GM19324 (cell line): ENCODE results near the gene FXYD3.
"Not testable (repeated sequence)": the region's sequence is repeated elsewhere in the genome, so short reads cannot be mapped to it uniquely, and the experiment has no call there.

ENCODE experiments used
- ATAC-seq: cut with Tn5 transposase; IDR thresholded peaks from one replicate; pipeline ENCODE4 v1.9.1; 2021; ENCODE audit warnings: mild to moderate bottlenecking, moderate library complexity; ENCODE audit not compliant: unreplicated experiment, low FRiP score

The FXYD3 gene

DNA sequence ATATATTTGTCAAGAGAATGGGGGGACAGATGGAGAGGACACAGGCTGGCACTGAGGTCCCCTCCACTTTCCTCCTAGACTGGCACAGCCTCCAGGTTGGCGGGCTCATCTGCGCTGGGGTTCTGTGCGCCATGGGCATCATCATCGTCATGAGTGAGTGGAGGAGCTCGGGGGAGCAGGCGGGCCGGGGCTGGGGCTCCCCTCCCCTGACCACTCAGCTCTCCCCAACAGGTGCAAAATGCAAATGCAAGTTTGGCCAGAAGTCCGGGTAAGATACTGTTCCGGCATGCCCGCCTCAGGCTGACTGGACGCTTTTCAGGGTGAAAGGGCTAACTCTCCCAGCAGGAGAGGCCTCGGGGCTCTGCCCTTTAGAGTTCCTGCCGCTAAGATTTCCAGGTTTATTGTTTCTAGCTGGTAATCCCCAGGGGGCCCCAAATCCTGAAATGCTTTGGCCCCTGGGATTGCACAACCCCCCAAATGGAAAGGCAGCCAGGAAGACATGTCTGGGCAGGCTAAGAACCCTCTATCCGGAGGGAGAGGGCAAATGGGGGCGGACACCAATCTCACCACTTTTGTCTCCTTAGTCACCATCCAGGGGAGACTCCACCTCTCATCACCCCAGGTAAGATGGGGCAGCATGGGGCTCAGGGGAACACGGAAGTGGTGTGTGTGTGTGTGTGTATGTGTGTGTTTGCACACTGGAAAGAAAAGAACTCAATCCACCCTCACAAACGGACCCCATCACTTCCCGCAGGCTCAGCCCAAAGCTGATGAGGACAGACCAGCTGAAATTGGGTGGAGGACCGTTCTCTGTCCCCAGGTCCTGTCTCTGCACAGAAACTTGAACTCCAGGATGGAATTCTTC, 7.3 kb downstream of the FXYD3 start:
- ATAC-seq, result no peak

DNA sequence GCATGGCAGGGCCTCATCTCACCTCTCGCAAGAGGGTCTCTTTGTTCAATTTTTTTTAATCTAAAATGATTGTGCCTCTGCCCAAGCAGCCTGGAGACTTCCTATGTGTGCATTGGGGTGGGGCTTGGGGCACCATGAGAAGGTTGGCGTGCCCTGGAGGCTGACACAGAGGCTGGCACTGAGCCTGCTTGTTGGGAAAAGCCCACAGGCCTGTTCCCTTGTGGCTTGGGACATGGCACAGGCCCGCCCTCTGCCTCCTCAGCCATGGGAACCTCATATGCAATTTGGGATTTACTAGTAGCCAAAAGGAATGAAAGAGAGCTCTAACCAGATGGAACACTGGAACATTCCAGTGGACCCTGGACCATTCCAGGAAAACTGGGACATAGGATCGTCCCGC, 8.0 kb downstream of the FXYD3 start:
- ATAC-seq, result no peak

DNA sequence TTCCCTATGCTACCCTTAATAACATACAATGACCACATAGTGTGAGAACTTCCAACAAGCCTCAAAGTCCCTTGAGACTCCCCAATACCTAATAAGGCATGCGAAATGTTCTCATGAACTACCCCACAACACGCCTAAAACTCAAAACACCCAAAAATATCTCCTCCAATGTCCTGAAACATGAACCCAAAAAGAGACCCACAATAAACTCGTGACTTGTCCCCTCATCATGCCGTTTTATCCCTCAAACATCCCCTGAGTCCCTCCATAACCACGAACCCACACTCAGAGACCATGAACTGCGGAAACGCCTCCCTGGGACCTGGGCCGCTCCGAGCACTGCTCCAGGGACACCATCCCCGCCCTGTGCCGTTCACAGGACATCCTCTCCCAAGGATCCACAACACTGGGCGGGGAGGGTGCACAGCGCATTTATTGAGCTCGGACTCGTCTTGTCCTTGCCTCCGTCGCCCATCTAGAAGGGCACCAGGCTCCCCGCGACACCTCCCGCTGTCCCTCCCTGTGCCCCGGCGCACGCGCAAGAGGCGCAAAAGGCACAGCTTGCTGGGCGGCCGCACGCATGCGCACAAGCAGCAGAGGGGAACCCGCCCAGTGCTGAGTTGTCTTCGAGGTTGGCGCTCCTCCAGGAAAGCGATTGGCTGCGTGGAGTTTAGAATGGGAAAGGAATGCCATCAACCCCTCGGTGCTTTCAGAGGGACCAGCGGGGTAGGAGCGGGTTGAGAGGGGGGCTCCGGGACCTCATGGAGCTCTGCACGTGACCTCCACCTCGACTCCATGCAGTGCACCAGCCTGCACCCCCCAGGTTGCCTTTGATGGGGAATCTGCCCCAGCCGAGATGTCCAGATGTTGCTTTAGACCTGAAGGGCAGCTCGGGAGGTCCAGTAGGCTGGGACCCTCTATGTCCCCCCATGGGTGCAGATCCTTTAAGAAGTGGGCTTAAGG, 8.8 kb downstream of the FXYD3 start:
- peak; percentile 60 for ATAC-seq

DNA sequence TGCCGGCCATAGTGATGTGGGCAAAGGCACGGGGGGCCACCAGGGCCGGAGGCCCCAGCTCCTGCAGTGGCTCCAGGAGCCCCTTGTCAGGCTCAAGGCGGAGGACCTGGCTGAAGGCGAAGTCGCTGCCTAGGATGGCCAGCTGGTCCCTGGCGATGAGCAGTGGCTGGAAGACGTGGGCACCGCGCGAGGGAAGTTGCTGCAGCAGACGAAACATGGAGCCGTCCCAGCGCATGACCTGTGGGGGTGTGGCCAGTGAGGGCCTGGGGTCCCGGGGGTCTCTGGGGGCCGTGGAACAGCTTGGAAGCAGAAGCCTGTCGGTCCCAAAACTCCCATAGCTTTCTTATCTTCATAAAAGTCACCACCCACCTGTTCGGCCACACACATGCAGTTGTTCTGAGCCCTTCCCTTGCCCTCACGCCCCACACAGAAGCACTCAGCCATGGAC, 9.7 kb downstream of the FXYD3 start:
- ATAC-seq, result no peak

DNA sequence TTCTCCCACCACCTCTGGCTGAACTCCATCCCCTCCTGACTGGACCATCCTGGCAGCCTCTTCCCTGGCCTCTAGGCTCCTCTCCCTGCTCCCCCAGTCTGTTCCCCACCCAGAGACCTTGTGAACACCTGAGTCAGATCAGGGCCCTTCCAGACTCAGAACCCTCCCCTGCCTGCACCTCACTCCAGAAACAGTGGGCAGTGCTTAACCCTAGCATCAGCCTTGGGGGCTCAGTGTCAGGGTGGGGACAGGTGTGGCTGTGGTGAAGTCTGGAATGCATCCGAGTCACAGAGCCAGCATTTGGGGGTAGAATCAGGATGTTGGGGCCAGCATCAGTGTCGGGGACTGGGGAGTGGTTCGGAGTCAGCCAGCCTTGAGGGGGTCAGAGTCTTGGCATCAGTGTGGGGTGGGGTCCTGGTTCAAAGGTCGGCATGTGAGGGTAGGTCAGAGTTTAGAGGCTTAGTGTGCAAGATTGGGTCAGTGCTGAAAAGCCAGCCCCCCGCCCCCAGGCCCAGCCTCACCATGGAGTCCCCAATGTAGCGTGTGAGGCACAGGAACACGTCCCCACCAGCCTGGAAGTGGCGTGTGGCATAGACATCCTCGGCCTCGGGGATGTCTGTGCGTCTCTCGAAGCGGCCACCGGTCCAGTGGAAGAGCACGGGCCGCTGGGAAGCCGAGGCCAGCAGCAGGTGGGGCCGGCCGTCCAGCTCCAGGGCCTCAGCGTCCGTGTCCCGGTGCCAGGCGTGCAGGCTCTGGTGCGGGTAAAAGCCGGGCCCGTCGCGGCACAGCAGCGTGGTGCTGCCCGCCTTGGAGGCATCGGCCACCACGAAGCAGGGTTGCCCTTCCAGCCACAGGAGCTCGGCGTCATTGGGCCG, 10.4 kb downstream of the FXYD3 start:
- no peak for ATAC-seq

DNA sequence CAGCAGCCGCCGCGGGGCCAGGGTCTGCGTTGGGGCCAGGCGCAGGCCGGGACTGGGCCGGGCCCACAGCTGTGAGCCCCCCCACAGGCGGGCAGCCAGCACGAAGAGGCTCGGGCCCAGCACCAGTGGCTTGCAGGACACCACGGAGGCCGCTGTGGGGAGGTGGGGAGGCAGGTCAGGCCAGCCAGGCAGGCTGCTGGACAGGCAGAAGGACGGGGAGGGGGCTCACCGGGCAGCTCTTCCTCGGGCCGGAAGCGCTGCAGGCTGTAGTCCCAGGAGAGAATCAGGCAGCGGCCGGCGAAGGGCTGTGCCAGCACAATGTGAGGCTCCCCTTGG, 11.0 kb downstream of the FXYD3 start:
- ATAC-seq, result no peak

DNA sequence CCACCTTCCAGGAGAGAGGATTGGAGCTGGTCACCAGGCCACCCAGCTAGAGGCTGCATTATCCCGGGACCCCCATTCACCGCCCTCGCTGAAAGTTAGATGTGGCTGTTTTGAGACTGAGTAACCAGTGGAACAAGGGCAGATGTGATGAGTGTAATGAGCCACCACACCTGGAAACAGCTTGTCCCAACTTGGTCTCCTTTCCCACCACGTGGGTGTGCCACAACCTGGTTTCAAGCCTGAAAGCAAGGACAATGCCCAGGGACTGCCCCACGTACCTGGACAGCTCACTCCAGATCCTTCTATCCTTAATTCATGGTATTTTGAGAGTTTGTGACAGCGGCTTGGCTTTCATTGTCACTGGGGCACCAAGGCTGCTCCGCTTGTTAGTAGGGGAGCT, 12.2 kb downstream of the FXYD3 start:
- ATAC-seq, result no peak

DNA sequence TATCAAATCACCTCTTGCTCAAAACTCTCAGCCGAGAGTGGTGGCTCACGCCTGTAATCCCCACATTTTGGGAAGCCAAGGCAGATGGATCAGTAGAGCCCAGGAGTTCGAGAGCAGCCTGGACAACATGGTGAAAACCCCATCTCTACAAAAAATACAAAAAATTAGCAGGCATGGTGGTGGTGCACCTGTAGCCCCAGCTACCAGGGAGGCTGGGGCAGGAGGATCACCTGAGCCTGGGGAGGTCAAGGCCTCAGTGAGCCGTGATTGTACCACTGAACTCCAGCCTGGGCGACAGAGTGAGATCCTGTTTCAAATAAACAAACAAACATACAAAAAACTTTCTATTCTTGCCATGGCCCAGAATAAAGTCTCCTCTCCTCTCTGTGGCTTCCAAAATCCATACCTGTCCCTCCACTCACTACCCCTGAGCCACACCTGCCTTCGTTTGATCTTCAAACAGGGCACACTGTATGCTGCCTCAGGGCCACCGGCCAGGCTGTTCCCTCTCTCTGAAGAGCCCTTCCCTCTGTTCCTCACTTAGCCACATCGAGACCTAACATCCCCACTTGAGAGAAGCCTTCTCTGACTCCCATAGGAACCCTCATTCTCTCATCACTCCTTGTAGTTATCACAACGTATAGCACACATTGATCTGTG, 12.9 kb downstream of the FXYD3 start:
- ATAC-seq, result no peak

DNA sequence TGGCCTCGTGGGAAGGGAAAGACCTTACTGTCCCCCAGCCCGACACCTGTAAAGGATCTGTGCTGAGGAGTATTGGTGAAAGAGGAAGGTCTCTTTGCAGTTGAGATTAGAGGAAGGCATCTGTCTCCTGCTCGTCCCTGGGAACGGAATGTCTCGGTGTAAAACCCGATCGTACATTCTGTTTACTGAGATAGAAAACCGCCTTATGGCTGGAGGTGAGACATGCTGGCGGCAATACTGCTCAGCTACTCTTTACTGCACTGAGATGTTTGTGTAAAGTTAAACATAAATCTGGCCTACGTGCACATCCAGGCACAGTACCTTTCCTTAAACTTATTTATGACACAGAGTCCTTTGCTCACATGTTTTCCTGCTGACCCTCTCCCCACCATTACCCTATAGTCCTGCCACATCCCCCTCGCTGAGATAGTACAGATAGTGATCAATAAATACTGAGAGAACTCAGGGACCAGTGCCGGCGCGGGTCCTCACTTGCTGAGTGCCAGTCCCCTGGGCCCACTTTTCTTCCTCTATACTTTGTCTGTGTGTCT, 14.2 kb downstream of the FXYD3 start:
- ATAC-seq, result not testable (repeated sequence)

DNA sequence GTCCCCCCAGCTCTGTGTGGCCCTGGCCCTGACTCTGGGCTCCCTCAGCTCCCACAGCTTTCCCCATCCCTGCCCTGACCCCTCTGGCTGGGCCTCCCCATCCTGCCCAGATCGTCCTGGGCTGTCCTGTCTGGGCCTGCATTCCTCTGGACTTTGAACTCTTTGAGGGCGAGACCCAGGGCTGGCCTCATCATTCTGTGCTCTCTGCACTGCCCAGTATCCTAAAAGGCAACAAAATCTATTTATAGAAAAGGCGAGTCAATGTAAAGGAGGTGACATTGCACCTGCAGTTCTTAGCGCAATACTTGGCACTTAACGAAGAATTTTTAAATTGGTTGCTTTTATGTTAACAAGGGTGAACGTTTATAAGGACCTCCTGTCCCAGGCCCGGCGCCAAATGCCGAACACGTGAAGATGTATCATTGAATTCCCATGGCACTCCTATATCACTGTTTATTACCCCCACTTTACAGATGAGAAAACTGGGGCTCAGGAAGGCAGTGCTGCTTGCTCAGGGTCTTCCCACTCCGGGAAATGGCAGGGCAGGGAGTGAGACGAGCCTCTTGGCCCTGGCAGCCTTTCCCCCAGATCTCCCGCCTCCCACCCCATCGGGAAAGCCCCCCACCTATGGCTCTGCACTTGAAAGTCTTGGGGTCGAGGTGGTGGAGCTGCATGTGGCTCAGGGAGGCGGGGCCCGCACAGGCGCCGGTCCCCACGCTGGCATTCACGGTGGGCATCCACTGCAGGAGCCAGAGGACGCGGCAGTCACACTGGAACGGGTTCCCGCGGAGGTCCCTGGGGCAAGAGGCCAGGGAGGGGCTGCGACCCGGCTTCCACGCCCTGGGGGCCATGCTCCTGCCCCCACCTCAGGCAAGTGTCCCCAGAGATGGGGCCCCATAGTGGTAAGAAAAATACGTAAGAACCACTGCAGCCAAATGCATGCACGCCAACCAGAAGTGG, 15.4 kb downstream of the FXYD3 start:
- no peak for ATAC-seq

DNA sequence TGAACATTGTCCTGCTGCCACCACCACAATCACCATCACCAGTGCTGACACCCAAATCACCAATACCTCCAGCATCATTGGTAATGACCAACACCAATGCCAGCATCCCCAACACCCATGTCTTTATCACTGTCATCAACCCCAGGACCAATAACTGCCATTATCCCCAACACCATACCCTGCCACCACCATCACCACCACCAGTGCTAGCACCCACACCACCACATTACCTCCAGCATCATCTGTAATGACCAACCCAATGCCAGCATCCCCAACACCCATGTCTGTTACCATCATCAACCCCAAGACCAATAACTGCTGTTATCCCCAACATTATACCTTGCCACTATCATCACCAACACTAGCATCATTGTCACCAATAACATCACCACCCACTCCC, 16.6 kb downstream of the FXYD3 start:
- ATAC-seq, result no peak

DNA sequence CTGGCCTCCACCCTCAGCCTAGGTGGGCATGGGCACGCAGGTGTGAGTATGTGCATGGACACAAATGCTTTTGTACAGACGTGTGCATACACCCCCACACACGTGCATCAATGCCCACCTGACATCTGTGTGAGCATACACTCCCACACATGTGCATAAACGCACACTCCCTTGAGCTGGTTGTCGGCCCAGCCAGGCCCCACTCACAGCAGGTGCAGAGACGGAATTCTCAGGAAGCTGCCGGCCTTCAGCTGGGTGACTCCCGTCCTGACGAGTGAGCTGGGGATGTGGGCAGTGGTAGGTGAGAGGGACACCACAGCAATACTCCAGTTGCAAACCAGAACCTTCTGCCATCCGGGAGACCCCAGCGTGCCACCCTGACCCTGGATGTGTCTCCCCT, 18.2 kb downstream of the FXYD3 start:
- ATAC-seq, result no peak

DNA sequence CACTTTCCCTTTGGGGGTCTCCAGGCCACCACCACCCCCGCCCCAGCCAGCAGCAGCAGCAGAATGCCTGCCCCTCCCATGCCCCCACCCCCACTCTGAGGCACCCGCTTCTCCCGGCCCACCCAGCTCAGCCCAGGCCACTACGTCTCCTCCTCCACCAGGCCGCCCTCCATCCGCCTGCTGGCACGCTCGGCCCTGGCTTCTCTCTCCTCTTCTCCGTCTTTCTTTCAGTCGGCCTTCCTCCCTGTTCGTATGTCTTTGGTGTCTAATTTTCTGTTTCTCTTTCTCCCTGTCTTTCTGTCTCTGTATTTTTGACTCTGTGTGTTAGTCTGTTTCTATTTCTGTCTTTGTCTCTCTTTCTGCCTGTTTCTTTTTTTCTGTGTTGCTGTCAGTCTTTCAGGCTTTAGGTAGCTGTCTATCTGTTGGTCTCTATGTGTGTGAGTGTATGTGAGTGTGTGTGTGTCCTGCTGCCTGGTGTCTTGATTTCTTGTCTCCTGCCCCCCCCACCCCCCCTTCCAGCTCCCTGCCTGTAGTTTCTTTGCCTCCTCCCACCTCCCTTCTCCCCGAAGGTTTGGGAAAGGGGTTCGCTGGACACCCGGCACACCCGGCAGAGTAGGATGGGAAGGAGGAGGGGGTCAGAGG, 19.1 kb downstream of the FXYD3 start, which contains the start of gene LGI4:
LGI4 (minus strand) TSS at position 459 of the 642 bp plus-strand sequence; CDS start at position 80, 379 bp downstream.
- ATAC-seq, result no peak

DNA sequence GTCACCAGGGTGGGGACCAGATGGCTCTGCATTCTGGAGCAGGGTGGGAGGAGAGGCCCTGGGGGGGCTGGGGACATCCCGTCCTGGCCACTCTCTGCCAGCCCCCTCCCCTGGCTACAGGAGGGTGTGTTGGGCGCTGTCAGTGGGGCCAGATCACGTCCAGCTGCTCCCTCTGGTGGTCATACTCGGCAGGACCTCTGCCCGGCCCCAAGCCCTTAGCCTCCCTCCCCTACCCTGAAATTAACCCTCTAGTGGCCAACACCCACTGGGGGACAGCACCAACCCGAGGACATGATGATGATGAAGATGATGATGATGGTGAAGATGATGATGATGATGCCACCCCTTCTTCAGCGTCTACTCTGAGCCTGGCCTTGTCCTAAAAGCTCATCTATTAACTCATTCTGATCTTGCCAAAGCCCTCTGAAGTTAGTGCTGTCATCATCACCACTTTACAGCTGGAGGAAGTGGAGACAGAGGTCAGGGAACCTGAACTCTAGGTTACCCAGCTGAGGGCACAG, 19.8 kb downstream of the FXYD3 start:
- ATAC-seq, result peak; percentile 44

DNA sequence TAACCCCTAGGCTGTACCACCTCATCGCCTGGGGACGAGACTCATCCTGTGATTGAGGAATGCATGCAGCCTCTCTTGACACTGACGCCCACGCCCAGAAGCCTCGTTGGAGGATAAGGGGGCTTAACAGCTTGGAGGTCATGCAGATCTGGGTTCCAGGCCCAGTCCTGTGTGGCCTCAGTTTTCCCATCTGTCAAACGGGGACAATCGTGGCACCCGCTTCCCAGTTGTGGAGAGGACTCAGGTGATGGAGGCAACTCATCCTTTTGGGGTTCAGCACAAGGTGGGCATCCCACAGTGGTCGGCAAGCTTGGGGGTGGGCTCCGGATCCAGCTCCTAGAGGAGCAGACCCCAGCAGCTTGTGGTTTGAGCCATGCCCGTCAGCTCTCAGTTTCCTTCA, 20.6 kb downstream of the FXYD3 start:
- no peak for ATAC-seq

DNA sequence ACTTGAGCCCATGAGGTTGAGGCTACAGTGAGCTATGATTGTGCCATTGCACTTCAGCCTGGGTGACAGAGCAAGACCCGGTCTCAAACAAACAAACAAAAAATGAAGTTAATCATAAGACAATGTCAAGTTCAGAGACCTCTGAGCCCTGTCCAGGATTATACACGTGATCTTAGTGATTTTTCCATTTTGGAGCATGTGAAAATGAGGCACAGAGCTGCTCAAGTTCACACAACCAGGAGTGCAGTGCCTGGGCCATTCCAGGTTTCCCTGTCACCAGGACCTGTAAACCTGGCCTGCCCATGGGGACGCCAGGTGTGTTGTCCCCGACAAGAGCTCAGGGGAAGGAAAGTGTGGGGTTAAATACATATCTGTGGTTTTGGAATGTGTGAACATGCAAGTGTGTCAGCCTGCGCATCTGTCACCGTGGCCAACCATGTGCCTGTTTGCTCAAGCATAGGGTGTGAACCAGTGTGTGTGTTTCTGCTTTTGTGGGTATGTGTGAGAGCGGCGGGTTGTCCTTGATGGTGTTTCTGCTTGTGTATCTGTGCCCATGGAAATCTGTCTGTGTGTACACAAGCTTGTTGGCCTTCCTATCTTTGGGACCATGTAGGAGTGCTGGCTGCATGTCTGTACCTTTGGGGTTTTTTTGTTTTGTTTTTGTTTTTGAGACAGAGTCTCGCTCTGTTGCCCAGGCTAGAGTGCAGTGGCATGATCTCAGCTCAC, 21.5 kb downstream of the FXYD3 start:
- ATAC-seq, result no peak

DNA sequence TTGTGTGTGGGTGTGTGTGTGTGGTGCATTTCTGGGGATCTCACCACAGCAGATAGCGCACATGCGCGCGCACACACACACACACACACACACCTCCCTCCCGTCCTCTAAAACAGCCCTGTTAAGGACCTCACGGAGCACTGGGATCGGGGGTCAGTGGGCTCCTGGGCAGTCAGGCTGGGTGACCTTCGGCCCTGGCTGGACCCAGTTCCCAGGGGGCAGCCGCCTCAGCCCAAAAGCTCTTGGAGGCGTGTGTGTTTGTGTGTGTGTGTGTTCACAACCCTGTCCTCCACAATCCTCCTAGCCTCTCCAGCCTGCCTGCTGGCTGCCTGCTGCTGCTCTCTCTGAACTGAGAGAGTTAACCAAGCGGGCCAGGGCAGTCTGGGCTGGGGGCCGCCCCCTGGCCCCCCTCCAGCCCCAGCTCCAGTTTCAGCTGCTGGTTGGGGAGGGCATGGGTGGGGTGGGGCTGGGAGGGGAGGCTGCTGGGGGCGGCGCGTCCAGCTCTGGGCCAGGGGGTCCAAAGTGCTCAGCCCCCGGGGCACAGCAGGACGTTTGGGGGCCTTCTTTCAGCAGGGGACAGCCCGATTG, 22.8 kb downstream of the FXYD3 start, which contains the start of gene FXYD1:
FXYD1 (plus strand) TSS at position 520 of the 588 bp plus-strand sequence. CDS start 1,256 bp downstream, outside the sequence.
- ATAC-seq, result no peak
